ENCODE results near the gene FOXJ2.
"Not testable (repeated sequence)": the region's sequence is repeated elsewhere in the genome, so short reads cannot be mapped to it uniquely, and the experiment has no call there.

FOXJ2 gene

GRCh38 chr12:7995266-7995963, 37.1 kb upstream of the FOXJ2 start:
- Histone ChIP-seq H3K9me3 (ENCODE audit: insufficient read depth, low read depth, low read length) (no peaks in the 10 kb centered on the region), H3K4me1 (ENCODE audit: control insufficient read depth in 1 of 2, insufficient read depth in 2 of 2, low read length in 2 of 2) (peaks cover 7 to 15% of the 10 kb centered on the region in 2 experiments), H2AFZ (ENCODE audit: insufficient read depth, low read length, poor library complexity) (no peak overlapping the region), H3K18ac (ENCODE audit: low read length) (no peak overlapping the region), H2AK5ac (ENCODE audit: low read length) (no peak overlapping the region), H3K14ac (ENCODE audit: low read length) (no peak overlapping the region), H2BK12ac (ENCODE audit: low read length) (no peak overlapping the region), H4K91ac (ENCODE audit: low read depth, low read length) (no peak overlapping the region), H3K27ac (ENCODE audit: low read depth, low read length) (peak overlapping the region; percentile 90), H3K4me3 (ENCODE audit: low read depth, low read length) (no peak overlapping the region), H3K27me3 (ENCODE audit: insufficient read depth, low read length) (no peaks in the 10 kb centered on the region), H2BK5ac (ENCODE audit: low read depth, low read length, poor library complexity) (peak overlapping the region; percentile 57), H3K79me2 (ENCODE audit: control insufficient read depth, insufficient read depth, low read length, poor library complexity) (peaks cover 3% of the 10 kb centered on the region), H3K4me2 (ENCODE audit: low read length) (no peak overlapping the region), H3K23ac (ENCODE audit: low read length) (no peak overlapping the region), H4K12ac (ENCODE audit: low read depth, low read length) (no peak overlapping the region), H3K4ac (ENCODE audit: low read depth, low read length) (no peak overlapping the region), H4K8ac (ENCODE audit: low read depth, low read length) (no peak overlapping the region), H3K36me3 (ENCODE audit: control insufficient read depth in 1 of 2, insufficient read depth in 2 of 2, low read length in 2 of 2) (no peaks in the 10 kb centered on the region), H3K9ac (ENCODE audit: low read length) (no peak overlapping the region), H3K79me1 (ENCODE audit: low read length) (peaks cover 16% of the 10 kb centered on the region), H2BK120ac (ENCODE audit: insufficient read depth, low read length, poor library complexity) (no peak overlapping the region)
- WGBS (ENCODE audit: extremely low coverage, insufficient coverage, insufficient read length), result no CpG with 5 or more reads among the region's 9 CpGs
- peak; percentile 90 to 95 for DNase-seq

GRCh38 chr12:8000827-8001226, 31.7 kb upstream of the FOXJ2 start:
- not testable (repeated sequence) for H2BK5ac ChIP-seq (ENCODE audit: low read depth, low read length, poor library complexity); H3K14ac ChIP-seq (ENCODE audit: low read length)

GRCh38 chr12:8001496-8001895, 31.0 kb upstream of the FOXJ2 start:
- not testable (repeated sequence) for H3K4me3 ChIP-seq (ENCODE audit: low read depth, low read length); H3K36me3 ChIP-seq (ENCODE audit: control insufficient read depth in 1 of 2, insufficient read depth in 2 of 2, low read length in 2 of 2); H2BK5ac ChIP-seq (ENCODE audit: low read depth, low read length, poor library complexity); H3K18ac ChIP-seq (ENCODE audit: low read length); H3K79me1 ChIP-seq (ENCODE audit: low read length); H2AFZ ChIP-seq (ENCODE audit: insufficient read depth, low read length, poor library complexity); H3K9ac ChIP-seq (ENCODE audit: low read length); H3K79me2 ChIP-seq (ENCODE audit: control insufficient read depth, insufficient read depth, low read length, poor library complexity); H3K27me3 ChIP-seq (ENCODE audit: insufficient read depth, low read length); H3K4me2 ChIP-seq (ENCODE audit: low read length); H3K4me1 ChIP-seq (ENCODE audit: control insufficient read depth in 1 of 2, insufficient read depth in 2 of 2, low read length in 2 of 2); H3K27ac ChIP-seq (ENCODE audit: low read depth, low read length); H2BK120ac ChIP-seq (ENCODE audit: insufficient read depth, low read length, poor library complexity); H2BK12ac ChIP-seq (ENCODE audit: low read length); H4K8ac ChIP-seq (ENCODE audit: low read depth, low read length); H4K12ac ChIP-seq (ENCODE audit: low read depth, low read length); H3K4ac ChIP-seq (ENCODE audit: low read depth, low read length); H3K9me3 ChIP-seq (ENCODE audit: insufficient read depth, low read depth, low read length); H2AK5ac ChIP-seq (ENCODE audit: low read length); H3K23ac ChIP-seq (ENCODE audit: low read length); H4K91ac ChIP-seq (ENCODE audit: low read depth, low read length); DNase-seq; H3K14ac ChIP-seq (ENCODE audit: low read length)
- WGBS (ENCODE audit: extremely low coverage, insufficient coverage, insufficient read length), result no CpG with 5 or more reads among the region's 4 CpGs

More at GRCh38 chr12:8000827-8001226, 31.7 kb upstream of the FOXJ2 start:
- H4K8ac ChIP-seq (ENCODE audit: low read depth, low read length); H3K4me3 ChIP-seq (ENCODE audit: low read depth, low read length); H3K79me1 ChIP-seq (ENCODE audit: low read length); H3K27ac ChIP-seq (ENCODE audit: low read depth, low read length); H3K27me3 ChIP-seq (ENCODE audit: insufficient read depth, low read length); H3K4ac ChIP-seq (ENCODE audit: low read depth, low read length); H3K79me2 ChIP-seq (ENCODE audit: control insufficient read depth, insufficient read depth, low read length, poor library complexity); H2AK5ac ChIP-seq (ENCODE audit: low read length); H3K36me3 ChIP-seq (ENCODE audit: control insufficient read depth in 1 of 2, insufficient read depth in 2 of 2, low read length in 2 of 2); H4K12ac ChIP-seq (ENCODE audit: low read depth, low read length); H2AFZ ChIP-seq (ENCODE audit: insufficient read depth, low read length, poor library complexity); H2BK120ac ChIP-seq (ENCODE audit: insufficient read depth, low read length, poor library complexity); H3K23ac ChIP-seq (ENCODE audit: low read length); H3K9ac ChIP-seq (ENCODE audit: low read length); DNase-seq; H4K91ac ChIP-seq (ENCODE audit: low read depth, low read length); H3K4me1 ChIP-seq (ENCODE audit: control insufficient read depth in 1 of 2, insufficient read depth in 2 of 2, low read length in 2 of 2); H3K9me3 ChIP-seq (ENCODE audit: insufficient read depth, low read depth, low read length); H3K18ac ChIP-seq (ENCODE audit: low read length); H2BK12ac ChIP-seq (ENCODE audit: low read length); H3K4me2 ChIP-seq (ENCODE audit: low read length): not testable (repeated sequence)
- WGBS (ENCODE audit: extremely low coverage, insufficient coverage, insufficient read length), result no CpG with 5 or more reads among the region's 3 CpGs

- not testable (repeated sequence) for H2BK12ac ChIP-seq (ENCODE audit: low read length); H3K27ac ChIP-seq (ENCODE audit: low read depth, low read length); H3K27me3 ChIP-seq (ENCODE audit: insufficient read depth, low read length); H3K4me2 ChIP-seq (ENCODE audit: low read length); H2AFZ ChIP-seq (ENCODE audit: insufficient read depth, low read length, poor library complexity); H3K79me2 ChIP-seq (ENCODE audit: control insufficient read depth, insufficient read depth, low read length, poor library complexity); DNase-seq; H3K9ac ChIP-seq (ENCODE audit: low read length); H2BK5ac ChIP-seq (ENCODE audit: low read depth, low read length, poor library complexity); H3K4me1 ChIP-seq (ENCODE audit: control insufficient read depth in 1 of 2, insufficient read depth in 2 of 2, low read length in 2 of 2); H3K36me3 ChIP-seq (ENCODE audit: control insufficient read depth in 1 of 2, insufficient read depth in 2 of 2, low read length in 2 of 2); H3K4ac ChIP-seq (ENCODE audit: low read depth, low read length); H3K79me1 ChIP-seq (ENCODE audit: low read length); H2AK5ac ChIP-seq (ENCODE audit: low read length); H3K9me3 ChIP-seq (ENCODE audit: insufficient read depth, low read depth, low read length); H3K18ac ChIP-seq (ENCODE audit: low read length); H4K91ac ChIP-seq (ENCODE audit: low read depth, low read length); H4K12ac ChIP-seq (ENCODE audit: low read depth, low read length); H2BK120ac ChIP-seq (ENCODE audit: insufficient read depth, low read length, poor library complexity); H3K4me3 ChIP-seq (ENCODE audit: low read depth, low read length); H3K14ac ChIP-seq (ENCODE audit: low read length); H4K8ac ChIP-seq (ENCODE audit: low read depth, low read length); H3K23ac ChIP-seq (ENCODE audit: low read length)
- WGBS (ENCODE audit: extremely low coverage, insufficient coverage, insufficient read length), result no CpG with 5 or more reads among the region's 4 CpGs
These were observed 27.6 kb upstream of the FOXJ2 start for GRCh38 chr12:8004897-8005296.

All from trophoblast cell (in vitro differentiated cells and primary cell).